HepG2 (cell line): ENCODE data around the gene MTHFD1L.

Source experiments
- JUN ChIP-seq: sonication (generic); formaldehyde crosslinking; IDR thresholded peaks from 2 replicates; pipeline ENCODE4 v1.4.0; 2020; ENCODE audit warnings: mild to moderate bottlenecking, missing genetic modification reagents
- MAX ChIP-seq: IDR thresholded peaks from 2 replicates; pipeline ENCODE4 v1.6.1; 2012; ENCODE audit warnings: inconsistent platforms
- MBD4 ChIP-seq: IDR thresholded peaks from 2 replicates; pipeline ENCODE4 v1.6.1; 2012; ENCODE audit warnings: low read length, inconsistent platforms, borderline replicate concordance
- NBN ChIP-seq: fragments of 450-650 bp; conservative IDR thresholded peaks from 2 replicates; pipeline ENCODE4 v1.6.1; 2017
- POLR2A ChIP-seq, 2 experiments: IDR thresholded peaks; 2 replicates each; pipeline ENCODE4 v1.6.1; 2011; ENCODE audit warnings: low read depth in 2 of 2, low read length in 2 of 2, mild to moderate bottlenecking in 1 of 2, moderate library complexity in 1 of 2; ENCODE audit not compliant: insufficient read depth in 1 of 2
- RAD21 ChIP-seq: fragments of 450-650 bp; formaldehyde crosslinking; IDR thresholded peaks from 2 replicates; pipeline ENCODE4 v1.5.0; 2020; ENCODE audit warnings: mild to moderate bottlenecking
- RARA ChIP-seq: IDR thresholded peaks from 2 replicates; pipeline ENCODE4 v1.6.1; 2016; ENCODE audit warnings: missing genetic modification reagents, missing compliant biosample characterization
- RFX5 ChIP-seq: IDR thresholded peaks from 2 replicates; pipeline ENCODE4 v1.6.1; 2011; ENCODE audit warnings: low read depth, low read length, improper control_type of control experiment
- TCF12 ChIP-seq, 2 experiments: fragments of 450-650 bp in 1 of 2; sonication (generic) in 1 of 2; formaldehyde crosslinking in 1 of 2; IDR thresholded peaks; 2 replicates each; pipeline versions ENCODE4 v1.6.1 to v1.8.0; 2017 to 2022; ENCODE audit warnings: antibody characterized with exemption in 1 of 2, mild to moderate bottlenecking in 1 of 2, missing genetic modification reagents in 1 of 2, moderate library complexity in 1 of 2
- ZNF281 ChIP-seq: sonication (generic); formaldehyde crosslinking; IDR thresholded peaks from 2 replicates; pipeline ENCODE4 v1.4.0; 2020; ENCODE audit warnings: missing genetic modification reagents, borderline replicate concordance

DNA sequence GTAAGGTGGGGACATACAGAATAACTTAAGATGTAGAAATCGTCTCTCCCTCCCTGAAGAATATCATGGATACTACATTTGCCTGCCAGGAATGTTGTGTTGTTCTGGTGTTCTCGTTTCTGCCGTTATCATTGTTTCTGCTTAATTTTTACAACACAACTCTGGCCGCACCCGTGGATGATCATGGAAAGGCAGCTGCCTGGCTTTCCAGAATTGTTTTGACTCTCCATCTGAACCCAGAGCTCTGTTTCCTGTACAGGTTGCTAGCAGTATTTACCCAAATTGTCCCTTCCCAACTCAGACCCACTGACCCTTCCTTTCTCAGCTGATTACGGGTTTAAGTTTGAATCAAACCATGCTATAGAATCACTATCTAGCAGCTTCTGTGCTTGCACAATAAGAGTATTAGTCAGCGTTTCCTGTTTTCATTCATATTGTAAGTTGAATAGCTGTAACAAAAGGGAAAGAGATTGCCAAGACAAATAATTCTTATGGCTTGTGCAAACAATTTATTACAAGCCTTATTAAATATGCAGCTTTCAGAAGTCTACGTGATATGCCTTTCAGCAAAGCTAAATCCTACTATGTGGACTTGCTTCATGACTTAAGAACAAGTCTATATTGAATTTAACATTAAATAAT lies 139.0 kb downstream of the MTHFD1L start:
- no peak for TF ChIP-seq RFX5
- no peak for TF ChIP-seq MBD4
- TF ChIP-seq RAD21 (CRISPR knock-in tag) = no peak
- TF ChIP-seq TCF12 (IDR thresholded peaks at IDR 0.05) = no peak
- TF ChIP-seq TCF12 (CRISPR knock-in tag; IDR thresholded peaks at IDR 0.05) = no peak
- no peak for TF ChIP-seq ZNF281 (CRISPR knock-in tag)
- TF ChIP-seq MAX = no peak
- TF ChIP-seq NBN = no peak
- TF ChIP-seq POLR2A (IDR thresholded peaks at IDR 0.05; ENCODE audit: insufficient read depth in 1 of 2, low read depth in 2 of 2, low read length in 2 of 2) = no peak
- TF ChIP-seq RARA (CRISPR knock-in tag) = no peak
- TF ChIP-seq JUN = no peak
